GM21717 (cell line): ENCODE measurements around the gene UBE3D.
"Not testable (repeated sequence)": the region's sequence is repeated elsewhere in the genome, so short reads cannot be mapped to it uniquely, and the experiment has no call there.

Source experiments
- ATAC-seq: cut with Tn5 transposase; IDR thresholded peaks from one replicate; pipeline ENCODE4 v1.9.1; 2021; ENCODE audit warnings: mild to moderate bottlenecking, moderate library complexity; ENCODE audit not compliant: unreplicated experiment

Gene UBE3D

GRCh38 chr6:82875573-82876185 is 190.0 kb downstream of the UBE3D start:
- no peak for ATAC-seq

- ATAC-seq: no peak
These were observed 190.8 kb downstream of the UBE3D start for GRCh38 chr6:82874867-82875266.

GRCh38 chr6:82872185-82872584 is 193.5 kb downstream of the UBE3D start:
- ATAC-seq: no peak

- ATAC-seq: no peak
These were observed 195.0 kb downstream of the UBE3D start for GRCh38 chr6:82870582-82871172.

- ATAC-seq: peak; percentile 58
These were observed 196.1 kb downstream of the UBE3D start for GRCh38 chr6:82869493-82869892.

- ATAC-seq: no peak
These were observed 197.7 kb downstream of the UBE3D start for GRCh38 chr6:82867946-82868345.

GRCh38 chr6:82866446-82866845 is 199.2 kb downstream of the UBE3D start:
- ATAC-seq: no peak

GRCh38 chr6:82865461-82865860 is 200.2 kb downstream of the UBE3D start:
- ATAC-seq: no peak

- no peak for ATAC-seq
These were observed 201.9 kb downstream of the UBE3D start for GRCh38 chr6:82863781-82864180.

- ATAC-seq: no peak
These were observed 203.1 kb downstream of the UBE3D start for GRCh38 chr6:82862543-82862942.

GRCh38 chr6:82861121-82861520 is 204.5 kb downstream of the UBE3D start:
- no peak for ATAC-seq

- not testable (repeated sequence) for ATAC-seq
These were observed 209.6 kb downstream of the UBE3D start for GRCh38 chr6:82856077-82856476.

GRCh38 chr6:82852904-82853303 is 212.7 kb downstream of the UBE3D start:
- not testable (repeated sequence) for ATAC-seq

- no peak for ATAC-seq
These were observed 222.3 kb downstream of the UBE3D start for GRCh38 chr6:82843291-82843885.

- ATAC-seq: no peak
These were observed 222.9 kb downstream of the UBE3D start for GRCh38 chr6:82842721-82843120.
